Stimulated activated CD8-positive, alpha-beta memory T cell treated with anti-CD3 and anti-CD28 coated beads, Interleukin-7, amount 100 ng/mL, for 24 hours (primary cell): ENCODE data around the gene BCAM.
"Not testable (repeated sequence)": the region's sequence is repeated elsewhere in the genome, so short reads cannot be mapped to it uniquely, and the experiment has no call there.

Experiments used
- DNase-seq: peaks from one replicate; pipeline ENCODE4 v3.0.0-alpha.2; 2020; ENCODE audit warnings: low read depth

BCAM gene

DNA sequence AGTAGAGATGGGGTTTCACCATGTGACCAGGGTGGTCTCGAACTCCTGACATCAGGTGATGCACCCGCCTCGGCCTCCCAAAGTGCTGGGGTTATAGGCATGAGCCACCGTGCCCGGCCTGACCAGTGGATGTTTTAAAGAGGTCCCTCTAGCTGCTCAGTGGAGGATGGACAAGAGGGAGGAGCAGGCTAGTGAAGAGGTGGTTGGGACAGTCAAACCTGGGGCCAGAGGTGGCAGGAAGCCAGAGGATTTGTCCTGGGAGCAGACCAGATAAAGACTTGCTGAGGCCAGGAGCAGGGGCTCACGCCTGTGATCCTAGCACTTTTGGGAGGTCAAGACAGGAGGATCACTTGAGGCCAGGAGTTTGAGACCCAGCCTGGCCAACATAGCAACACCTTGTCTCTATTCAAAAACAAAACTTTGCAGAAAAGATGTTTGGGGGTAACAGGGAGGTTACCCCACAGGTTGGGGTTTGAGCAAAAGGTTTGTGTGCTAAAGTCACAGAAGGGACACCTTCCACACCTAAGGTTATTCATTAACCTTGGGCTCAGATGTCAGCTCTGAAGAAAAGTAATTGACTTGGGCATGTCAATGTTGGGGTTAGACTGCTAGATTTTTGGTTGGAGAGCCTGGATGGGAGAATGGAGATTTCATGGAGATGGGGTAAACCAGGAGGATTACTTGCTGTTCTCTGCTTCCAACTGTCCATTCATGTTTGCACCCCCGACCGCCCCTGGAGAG, 9.0 kb downstream of the BCAM start:
- no peak for DNase-seq

- DNase-seq: no peak
Measured at GRCh38 chr19:44818466-44819031, 9.6 kb downstream of the BCAM start.

DNA sequence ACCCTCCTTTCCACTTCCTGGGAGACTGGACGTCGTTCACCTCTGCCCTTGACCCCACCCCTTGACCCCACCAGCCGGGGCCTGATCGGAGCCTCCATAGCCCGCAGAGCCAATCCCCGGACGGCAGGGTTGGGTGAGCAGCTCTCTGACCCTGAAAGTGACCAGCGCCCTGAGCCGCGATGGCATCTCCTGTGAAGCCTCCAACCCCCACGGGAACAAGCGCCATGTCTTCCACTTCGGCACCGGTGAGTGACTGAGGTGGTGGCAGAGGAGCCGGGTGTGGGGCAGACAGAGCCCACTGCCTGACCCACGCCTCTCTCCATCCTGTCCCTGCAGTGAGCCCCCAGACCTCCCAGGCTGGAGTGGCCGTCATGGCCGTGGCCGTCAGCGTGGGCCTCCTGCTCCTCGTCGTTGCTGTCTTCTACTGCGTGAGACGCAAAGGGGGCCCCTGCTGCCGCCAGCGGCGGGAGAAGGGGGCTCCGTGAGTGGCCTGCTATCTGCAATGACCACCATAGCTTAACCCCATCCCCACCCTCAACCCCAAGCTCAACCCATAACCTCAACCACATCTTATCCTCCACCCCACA, 10.4 kb downstream of the BCAM start:
- no peak for DNase-seq

- no peak for DNase-seq
Measured at GRCh38 chr19:44820648-44821609, 12.0 kb downstream of the BCAM start.

DNA sequence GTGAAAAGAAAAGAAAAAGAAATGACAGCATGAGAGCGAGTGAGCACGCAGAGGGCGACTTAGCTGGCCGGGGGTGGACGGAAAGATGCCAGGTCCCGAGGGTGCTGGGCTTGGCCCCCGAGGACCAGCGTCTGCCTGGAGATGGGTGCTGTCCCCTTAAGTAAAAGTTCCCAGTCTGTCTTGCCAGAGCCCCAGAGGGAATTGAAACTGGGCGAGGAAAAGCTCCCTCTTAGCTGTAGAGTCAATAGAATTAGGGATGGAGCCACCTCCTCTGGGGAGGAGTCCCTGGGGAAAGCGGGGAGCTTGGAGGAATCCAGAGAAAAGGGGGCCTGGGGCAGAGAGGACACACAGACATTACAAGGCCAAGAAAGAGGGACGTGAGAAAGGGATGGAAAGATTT, 13.3 kb downstream of the BCAM start:
- DNase-seq: no peak

DNA sequence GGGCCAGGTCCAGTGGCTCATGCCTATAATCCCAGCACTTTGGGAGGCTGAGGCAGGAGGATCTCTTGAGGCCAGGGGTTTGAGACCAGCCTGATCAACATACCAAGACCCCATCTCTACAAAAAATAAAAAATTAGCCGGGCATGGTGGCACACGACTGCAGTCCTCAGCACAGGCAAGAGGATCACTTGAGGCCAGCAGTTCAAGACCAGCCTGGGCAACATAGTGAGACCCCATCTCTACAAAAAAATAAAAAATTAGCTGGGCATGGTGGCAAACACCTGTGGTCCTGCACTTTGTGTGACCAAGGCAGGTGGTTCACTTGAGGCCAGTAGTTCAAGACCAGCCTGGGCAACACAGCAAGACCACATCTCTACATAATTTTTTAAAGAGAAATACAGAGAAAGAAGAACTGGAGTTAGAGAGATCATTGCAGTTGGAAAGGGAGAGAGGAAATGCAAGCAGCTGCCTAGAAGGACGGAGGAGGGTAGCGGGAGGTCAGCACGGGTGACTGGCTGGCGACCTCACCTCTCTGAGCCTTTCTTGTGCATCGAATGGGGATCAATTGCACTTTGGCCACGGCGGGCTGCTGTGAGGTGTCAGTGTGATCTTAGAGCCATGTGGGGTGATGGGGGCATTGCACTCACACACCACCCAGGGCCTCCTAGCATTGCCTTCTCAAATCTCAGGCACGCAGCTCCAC, 13.9 kb downstream of the BCAM start:
- no peak for DNase-seq

GRCh38 chr19:44823373-44823698, 14.4 kb downstream of the BCAM start:
- no peak for DNase-seq

- no peak for DNase-seq
Measured at GRCh38 chr19:44824761-44825160, 15.9 kb downstream of the BCAM start.

- DNase-seq: not testable (repeated sequence)
Measured at GRCh38 chr19:44832875-44833274, 24.0 kb downstream of the BCAM start.

- DNase-seq: not testable (repeated sequence)
Measured at GRCh38 chr19:44834399-44834798, 25.5 kb downstream of the BCAM start.

DNA sequence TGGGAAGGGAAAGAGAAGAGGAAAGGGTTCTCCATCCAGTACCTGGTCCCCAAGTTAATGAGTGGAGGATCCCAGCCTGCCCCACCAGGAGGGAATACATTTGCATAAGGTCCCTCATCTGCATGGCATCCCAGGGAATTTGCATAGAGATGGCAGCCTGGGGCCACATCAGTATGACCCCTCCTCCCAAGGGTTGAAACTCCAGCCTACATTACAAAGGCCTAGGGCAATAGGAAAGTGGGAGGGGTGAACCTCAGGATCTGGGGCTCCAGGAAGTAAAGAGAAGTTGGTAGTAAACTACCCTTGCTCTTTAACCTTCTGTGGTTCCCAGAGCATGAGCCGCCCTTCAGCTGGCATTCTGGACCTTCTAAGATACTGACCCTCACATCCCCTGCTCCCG, 30.4 kb downstream of the BCAM start:
- no peak for DNase-seq

GRCh38 chr19:44840811-44841210, 31.9 kb downstream of the BCAM start:
- DNase-seq: no peak

DNA sequence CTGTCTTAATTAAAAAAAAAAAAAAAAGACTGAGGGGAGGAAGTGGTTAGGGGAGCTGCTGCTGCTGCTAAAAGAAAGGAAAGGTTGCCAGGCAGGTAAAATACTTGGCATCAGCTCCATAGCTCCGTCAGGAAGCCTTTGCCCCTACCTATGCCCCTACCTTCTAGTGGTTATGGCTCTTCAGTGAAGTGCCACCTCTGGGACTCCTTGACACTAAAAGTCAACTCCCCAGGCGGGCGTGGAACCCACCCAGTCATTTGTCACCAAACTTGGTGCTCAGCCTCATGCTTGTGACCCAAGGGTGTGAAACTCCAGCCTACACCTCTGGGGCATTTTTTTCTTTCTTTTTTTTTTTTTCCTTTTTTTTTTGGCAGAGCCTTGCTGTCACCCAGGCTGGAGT, 32.3 kb downstream of the BCAM start:
- DNase-seq: no peak

DNA sequence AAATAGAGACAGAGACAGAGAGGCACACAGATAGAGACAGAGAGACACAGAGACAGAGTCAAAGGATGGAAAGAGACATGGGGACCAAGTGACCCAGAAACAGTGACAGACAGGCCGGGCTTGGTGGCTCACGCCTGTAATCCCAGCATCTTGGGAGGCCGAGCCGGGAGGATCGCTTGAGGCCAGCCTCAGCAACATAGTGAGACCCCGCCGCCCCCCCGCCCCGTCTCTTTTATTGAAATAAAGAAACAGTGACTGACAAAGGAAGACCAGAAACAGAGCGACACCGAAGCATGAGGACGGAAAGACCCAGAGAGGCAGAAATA, 36.3 kb downstream of the BCAM start:
- no peak for DNase-seq

DNA sequence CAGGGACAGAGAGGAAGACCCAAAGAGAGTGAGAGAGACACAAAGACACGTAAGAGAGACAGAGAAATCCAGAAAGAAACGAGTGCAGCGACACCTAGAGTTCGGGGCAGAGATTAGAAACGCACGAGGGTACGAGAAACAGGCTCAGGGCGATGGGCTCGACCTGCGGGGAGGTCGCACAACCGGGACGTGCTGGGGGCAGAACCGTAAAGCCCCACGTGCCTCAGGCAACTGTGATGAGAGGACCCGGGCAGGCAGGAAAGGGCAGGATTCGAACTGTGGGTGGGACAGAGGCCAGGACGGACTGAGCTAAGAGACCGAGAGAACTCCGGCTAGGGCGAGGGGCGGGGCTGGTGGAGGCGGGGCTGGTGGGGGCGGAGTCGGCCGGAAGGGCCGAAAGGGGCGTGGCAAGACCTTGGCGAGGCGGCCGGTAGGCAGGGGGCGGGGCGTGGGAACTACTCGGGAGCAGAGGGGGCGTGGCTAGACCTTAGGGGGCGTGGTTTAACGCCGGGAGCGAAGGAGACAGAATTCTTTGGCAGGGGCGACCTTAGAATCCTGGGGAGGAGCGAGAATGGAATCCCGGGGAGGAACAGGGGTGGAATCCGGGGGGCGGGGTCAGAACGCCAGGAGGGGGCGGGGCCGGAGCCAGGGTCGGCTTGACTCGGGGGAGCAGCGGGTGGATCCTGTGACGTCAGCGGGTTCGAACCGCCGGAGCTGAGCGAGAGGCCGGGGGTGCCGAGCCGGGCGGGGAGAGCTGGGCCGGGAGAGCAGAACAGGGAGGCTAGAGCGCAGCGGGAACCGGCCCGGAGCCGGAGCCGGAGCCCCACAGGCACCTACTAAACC, 36.9 kb downstream of the BCAM start, which contains the start of gene NECTIN2:
Gene NECTIN2, plus strand, starts transcription at position 686 of the 843 bp plus-strand sequence. CDS start 229 bp downstream, outside the sequence.
- peak; percentile 82 for DNase-seq

DNA sequence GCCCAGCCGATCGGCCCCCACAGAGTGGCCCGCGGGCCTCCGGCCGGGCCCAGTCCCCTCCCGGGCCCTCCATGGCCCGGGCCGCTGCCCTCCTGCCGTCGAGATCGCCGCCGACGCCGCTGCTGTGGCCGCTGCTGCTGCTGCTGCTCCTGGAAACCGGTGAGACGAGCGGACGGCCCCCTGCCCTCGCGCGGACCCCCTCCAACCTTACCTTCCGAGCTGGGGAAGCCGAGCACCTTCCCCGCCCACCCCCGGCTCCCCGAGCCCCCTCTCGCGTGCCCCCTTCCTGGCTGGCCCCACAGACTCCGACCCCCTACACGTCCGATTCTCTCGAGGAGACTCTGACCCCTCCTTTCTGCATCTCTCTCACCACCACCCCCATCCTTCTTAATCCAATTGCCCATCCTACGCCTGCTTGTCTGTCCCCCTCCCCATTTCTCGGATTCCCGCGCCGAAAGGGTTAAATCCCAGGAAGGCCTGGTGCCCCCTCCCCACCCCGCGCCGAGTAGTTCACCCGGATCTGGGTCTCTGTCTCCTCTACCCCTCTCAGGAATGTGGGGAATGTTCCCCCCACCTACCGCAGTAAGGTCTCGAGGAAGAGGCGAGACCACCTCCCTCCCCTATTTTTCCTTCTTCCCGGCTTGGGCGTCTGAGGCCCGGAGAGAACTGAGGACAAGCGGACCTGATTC, 37.7 kb downstream of the BCAM start:
- DNase-seq: no peak

GRCh38 chr19:44847144-44848035, 38.5 kb downstream of the BCAM start:
- DNase-seq: no peak

DNA sequence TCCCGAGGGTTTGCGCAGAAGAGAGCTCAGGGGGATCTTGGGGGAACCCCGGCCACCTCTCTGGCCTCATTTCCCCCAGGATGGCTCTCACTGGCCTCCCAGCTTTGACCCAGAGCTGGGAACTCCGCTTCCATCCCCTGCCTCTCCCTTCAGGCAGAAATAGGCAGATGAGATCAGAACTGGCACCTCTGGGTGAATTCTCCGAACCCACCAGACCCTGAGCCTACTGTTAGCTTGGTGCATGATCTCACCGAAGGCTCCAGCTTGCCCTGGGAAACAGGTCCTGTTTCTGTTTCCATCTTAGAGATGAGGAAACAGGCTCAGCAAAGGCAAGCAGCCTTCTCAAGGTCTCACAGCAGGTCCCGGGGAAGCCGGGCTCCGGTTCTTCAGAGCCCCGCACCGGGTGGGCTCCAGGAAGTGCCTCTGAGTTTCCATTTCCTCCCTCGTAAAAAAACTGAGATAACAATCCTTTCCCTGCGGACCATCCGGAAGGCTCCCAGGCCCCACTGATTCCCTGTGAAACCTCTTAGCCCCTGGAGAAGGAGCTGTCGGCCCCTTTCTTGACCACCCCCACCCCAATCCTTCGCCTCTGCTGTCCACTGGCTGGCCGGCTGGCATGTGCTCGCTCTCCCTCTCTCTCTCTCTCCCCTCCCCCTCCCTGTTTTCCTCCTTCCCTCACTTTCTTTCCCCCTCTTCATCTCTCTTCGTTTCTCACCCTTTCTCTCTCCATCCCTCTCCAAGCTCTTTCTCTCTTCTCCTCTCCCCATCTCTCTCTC, 39.3 kb downstream of the BCAM start:
- no peak for DNase-seq
